ENCODE data around the gene ATP5MC3.

Gene ATP5MC3

GRCh38 chr2:175183674-175184073 lies 2.2 kb upstream of the ATP5MC3 start:
- DNase-seq (ENCODE audit: low spot score) = no peak
- no peak for TF ChIP-seq CTCF (IDR thresholded peaks at IDR 0.05; ENCODE audit: extremely low read depth, insufficient read depth, missing control alignments)
- in situ Hi-C loops (cut with MboI; ENCODE audit: low pct_unique_long_range_greater_than_20kb, low sequenced_read_pairs, unreplicated experiment) = no loop called here

- no peak for DNase-seq (ENCODE audit: low spot score)
- in situ Hi-C loops (cut with MboI; ENCODE audit: low pct_unique_long_range_greater_than_20kb, low sequenced_read_pairs, unreplicated experiment) = no loop called here
- TF ChIP-seq CTCF (IDR thresholded peaks at IDR 0.05; ENCODE audit: extremely low read depth, insufficient read depth, missing control alignments) = no peak
Measured at GRCh38 chr2:175181877-175182308, 383 bp upstream of the ATP5MC3 start.

- DNase-seq (ENCODE audit: low spot score) = peak; percentile 48
- in situ Hi-C loops (cut with MboI; ENCODE audit: low pct_unique_long_range_greater_than_20kb, low sequenced_read_pairs, unreplicated experiment) = no loop called here
- TF ChIP-seq CTCF (IDR thresholded peaks at IDR 0.05; ENCODE audit: extremely low read depth, insufficient read depth, missing control alignments) = no peak
Measured at GRCh38 chr2:175180701-175181103, 808 bp downstream of the ATP5MC3 start.

GRCh38 chr2:175176624-175177023 lies 4.9 kb downstream of the ATP5MC3 start:
- TF ChIP-seq CTCF (IDR thresholded peaks at IDR 0.05; ENCODE audit: extremely low read depth, insufficient read depth, missing control alignments) = no peak
- in situ Hi-C loops (cut with MboI; ENCODE audit: low pct_unique_long_range_greater_than_20kb, low sequenced_read_pairs, unreplicated experiment) = no loop called here
- DNase-seq (ENCODE audit: low spot score) = no peak

- no peak for DNase-seq (ENCODE audit: low spot score)
- no peak for TF ChIP-seq CTCF (IDR thresholded peaks at IDR 0.05; ENCODE audit: extremely low read depth, insufficient read depth, missing control alignments)
- in situ Hi-C loops (cut with MboI; ENCODE audit: low pct_unique_long_range_greater_than_20kb, low sequenced_read_pairs, unreplicated experiment) = no loop called here
Measured at GRCh38 chr2:175175896-175176295, 5.6 kb downstream of the ATP5MC3 start.

- no peak for TF ChIP-seq CTCF (IDR thresholded peaks at IDR 0.05; ENCODE audit: extremely low read depth, insufficient read depth, missing control alignments)
- DNase-seq (ENCODE audit: low spot score) = no peak
- in situ Hi-C loops (cut with MboI; ENCODE audit: low pct_unique_long_range_greater_than_20kb, low sequenced_read_pairs, unreplicated experiment) = no loop called here
Measured at GRCh38 chr2:175175320-175175719, 6.2 kb downstream of the ATP5MC3 start.
